GM19238 (cell line): ENCODE data around the gene TNFRSF19.

Experiments
- DNase-seq: peaks from one replicate; pipeline ENCODE4 v3.0.0; 2011; ENCODE audit warnings: low spot score; ENCODE audit not compliant: insufficient read length

Gene TNFRSF19

DNA sequence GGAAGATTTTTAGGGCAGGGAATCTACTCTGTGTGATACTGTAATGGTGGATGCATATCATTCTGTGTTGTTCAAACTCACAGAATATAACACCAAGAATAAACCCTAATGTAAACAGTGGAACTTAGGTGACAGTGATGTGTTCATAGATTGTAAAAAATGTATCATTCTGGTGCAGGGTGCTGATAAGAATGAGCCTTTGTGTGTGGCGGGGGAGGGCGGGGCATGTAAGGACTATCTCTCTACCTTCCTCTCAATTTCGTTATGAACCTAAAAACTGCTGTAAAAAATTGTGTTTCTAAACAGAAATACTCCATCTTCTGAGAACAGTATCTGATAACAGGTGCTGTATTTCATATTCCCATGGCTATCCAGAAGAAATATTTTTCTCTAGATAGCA lies 35.6 kb downstream of the TNFRSF19 start:
- DNase-seq = no peak

DNA sequence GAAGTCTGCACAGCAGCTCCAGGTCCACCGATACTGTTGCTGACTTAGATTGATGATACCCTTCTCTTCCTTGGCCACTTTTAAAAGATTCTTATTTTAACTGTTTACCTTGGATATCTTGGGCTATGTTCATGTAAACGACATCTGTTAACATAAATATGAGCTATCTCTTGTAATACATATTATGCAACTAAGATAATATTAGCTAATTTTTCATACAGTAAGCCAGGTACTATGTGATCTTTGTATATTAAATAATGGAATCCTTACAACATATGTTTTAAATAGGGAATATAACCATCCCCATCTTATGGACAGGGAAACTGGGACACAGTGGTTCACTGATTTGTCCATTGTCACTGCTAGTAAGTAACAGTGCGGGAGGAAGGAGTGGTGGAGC lies 37.9 kb downstream of the TNFRSF19 start:
- no peak for DNase-seq

- no peak for DNase-seq
Measured at GRCh38 chr13:23608701-23609413, 38.6 kb downstream of the TNFRSF19 start.

DNA sequence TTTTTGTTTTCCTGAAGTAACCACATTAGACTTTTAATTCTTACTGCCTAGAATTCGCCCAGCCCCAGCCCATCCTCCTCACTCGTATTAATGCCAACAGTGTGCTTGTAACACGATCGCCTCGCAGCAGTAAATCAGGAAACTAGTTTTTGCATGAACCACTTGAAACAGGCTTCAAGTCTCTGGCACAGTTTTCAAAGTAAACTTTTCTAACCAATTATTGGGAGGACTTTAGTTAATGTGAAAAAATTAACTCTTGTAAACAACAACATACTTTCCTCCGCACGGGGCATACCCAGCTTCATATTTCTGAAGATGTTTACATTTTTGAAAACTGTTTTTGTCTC lies 39.2 kb downstream of the TNFRSF19 start:
- no peak for DNase-seq

DNA sequence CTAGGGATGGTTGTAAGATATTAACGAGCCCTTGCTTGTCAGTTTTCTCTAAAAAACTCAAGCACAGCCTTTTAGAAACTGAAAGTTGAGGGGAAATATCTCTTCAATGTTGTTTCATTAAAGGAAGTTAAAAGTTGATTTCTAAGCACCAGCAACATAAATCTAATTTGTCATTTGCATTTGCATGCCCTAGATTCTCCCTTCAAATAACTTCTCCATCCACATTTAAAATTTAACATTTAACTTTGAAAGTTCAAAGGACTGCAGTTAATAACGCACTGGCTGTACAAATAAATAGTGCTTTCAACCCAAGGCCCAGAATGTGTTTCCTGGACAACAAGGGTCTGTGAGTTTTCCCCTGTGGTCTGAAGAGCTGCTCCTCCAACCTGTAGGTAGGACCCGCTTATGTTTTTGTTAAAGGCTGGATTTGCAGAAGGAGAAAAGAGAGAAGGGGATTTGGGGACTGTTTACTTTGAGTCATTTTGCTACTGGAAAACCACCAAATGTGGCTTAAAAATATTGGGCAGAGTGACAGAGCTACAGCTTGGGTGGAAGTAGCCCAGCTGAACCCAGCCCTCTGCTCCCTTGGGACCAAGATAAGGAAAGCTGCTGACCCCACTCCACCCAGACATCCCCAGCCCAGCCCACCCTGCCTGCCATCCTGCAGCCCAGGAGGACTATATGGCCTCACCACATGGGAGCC lies 39.8 kb downstream of the TNFRSF19 start:
- no peak for DNase-seq

DNA sequence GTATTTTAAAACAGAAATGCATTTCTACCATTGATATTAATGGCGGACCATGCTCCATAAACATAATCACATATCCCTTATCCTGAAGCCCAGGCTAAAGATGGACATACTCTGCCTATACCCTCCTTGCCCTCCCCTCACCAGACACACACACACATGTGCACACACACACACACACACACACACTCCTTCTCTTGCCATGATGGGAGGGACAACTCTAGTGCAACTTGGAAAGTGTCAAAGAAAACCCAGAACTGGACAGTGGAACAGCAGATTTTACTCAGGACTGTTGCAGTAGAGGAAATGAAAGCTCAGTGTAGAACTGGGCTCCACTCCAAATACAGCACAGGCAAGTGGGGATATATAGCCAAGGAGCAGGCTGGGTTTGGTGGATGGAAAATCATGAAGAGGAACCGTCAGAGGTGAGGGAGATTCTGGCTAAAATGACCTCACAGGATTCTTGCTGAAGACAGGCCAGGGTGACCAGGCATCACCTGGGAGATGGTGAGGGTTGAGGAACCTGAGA lies 40.8 kb downstream of the TNFRSF19 start:
- no peak for DNase-seq

DNA sequence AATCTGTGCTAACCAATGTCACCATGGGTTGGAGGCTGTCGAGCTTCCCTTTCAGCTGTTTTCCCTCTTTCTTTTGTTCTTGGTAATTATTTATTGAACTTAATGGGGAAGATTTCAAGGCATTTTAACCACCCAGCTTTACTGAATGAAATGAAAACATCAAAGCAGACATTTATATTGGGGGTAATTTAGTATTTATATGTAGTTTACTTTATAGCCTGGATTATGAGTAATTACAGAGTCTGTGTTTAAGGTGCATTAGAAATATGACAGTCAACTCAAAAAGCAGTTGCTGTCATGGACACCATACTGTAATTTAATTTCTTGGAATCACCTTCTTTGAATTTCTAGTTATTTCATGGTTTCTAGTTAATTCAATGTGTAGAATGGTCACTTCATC lies 42.0 kb downstream of the TNFRSF19 start:
- DNase-seq = no peak

- DNase-seq = no peak
Measured at GRCh38 chr13:23612731-23613130, 42.5 kb downstream of the TNFRSF19 start.

GRCh38 chr13:23613596-23613995 lies 43.4 kb downstream of the TNFRSF19 start:
- DNase-seq = no peak

DNA sequence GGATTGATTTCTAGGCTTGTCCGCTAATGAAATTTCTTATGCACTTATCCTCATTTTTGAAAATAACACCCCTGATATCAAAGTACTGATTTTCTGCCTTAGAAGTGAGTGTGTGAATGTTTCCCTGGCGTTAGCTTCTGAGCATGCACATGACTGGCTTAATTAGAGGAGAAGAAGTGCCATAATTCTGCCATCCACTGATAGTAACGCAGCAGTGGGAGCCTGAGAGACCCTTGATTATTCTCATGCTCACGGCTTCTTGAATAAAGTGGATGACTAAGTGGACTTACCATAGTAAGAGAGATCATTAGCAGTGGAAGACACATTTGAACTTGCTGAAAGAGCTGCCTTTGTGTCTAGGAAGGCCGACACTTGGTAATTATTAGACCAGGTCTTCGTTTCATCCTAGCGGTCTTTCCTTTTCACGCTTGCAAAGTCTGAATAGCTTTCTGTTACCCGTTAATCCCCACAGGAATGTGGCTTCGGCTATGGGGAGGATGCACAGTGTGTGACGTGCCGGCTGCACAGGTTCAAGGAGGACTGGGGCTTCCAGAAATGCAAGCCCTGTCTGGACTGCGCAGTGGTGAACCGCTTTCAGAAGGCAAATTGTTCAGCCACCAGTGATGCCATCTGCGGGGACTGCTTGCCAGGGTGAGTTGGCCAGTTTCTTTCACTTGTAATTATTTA lies 45.3 kb downstream of the TNFRSF19 start:
- DNase-seq = no peak

- DNase-seq = no peak
Measured at GRCh38 chr13:23616228-23616627, 46.0 kb downstream of the TNFRSF19 start.

DNA sequence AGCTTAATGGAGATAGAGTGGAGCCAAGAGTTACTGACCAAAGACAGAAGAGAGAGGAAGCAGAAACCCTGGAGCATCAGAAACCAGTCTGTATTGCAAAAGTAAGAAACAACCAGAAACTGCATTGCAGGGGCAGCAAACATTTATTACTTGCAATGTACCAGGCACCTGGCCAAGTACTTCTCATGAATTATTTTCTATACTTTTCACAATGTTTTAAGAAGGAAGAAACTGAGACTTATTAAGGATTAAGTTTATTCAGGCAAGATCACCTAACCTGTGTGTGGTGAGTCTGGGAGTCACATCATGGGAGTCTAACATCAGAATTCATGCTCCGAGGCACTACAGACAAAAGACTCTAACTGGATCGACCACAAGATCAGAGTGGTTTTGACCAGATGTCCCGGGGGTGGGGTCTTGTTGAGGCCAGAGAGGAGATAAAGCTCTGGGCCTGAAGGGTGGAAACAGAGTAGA lies 47.4 kb downstream of the TNFRSF19 start:
- DNase-seq = no peak

- no peak for DNase-seq
Measured at GRCh38 chr13:23618341-23618740, 48.1 kb downstream of the TNFRSF19 start.

GRCh38 chr13:23619068-23619855 lies 49.0 kb downstream of the TNFRSF19 start:
- DNase-seq = no peak

- no peak for DNase-seq
Measured at GRCh38 chr13:23620211-23620610, 50.0 kb downstream of the TNFRSF19 start.

DNA sequence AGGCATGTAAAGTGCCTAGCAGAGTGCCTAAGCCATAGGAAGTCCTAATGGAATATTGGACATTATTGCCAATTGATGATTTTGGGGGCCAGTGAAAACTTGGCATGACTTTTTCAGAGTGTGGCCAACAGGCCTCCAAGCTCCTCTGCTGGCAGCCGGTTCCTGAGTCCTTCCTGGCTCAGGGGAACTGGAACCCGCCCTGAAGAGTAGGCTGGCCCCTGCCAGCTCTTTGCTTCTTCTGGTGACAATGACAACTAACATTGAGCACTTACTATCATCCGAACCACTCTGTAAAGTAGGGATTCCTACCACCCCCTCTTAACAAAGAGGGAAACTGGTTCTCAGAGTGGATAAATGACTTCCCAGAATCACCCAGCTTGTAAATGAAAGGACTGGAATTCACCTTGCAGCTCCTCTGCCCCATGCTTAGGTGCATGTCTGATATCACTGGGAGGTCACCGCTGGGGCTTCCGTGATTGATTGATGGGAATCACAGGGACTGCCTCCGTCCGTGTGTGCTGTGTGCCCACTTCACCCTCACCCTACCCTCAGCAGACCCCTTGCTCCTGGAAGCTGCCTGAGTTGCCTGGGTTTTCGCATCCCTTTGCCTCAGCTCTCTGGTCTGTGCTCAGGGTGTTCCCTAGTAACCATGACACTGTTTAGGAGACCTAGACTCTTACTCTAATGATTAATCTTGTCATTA lies 50.6 kb downstream of the TNFRSF19 start:
- DNase-seq = no peak

DNA sequence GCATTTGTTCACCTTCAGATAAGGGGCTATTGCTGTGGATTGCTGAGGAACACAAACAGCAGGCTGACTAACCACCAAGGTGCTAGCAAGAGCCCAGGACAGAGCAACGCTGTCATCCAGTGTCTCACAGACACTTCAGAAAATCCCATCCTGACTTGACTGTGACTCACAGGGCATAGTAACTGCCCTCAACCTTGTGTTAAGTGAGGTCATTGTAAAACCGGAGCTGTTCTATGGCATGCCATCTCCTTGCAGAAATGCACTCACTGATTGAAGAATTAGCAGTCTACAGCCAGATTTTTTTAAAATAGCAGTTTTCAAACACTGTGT lies 51.1 kb downstream of the TNFRSF19 start:
- DNase-seq = no peak

DNA sequence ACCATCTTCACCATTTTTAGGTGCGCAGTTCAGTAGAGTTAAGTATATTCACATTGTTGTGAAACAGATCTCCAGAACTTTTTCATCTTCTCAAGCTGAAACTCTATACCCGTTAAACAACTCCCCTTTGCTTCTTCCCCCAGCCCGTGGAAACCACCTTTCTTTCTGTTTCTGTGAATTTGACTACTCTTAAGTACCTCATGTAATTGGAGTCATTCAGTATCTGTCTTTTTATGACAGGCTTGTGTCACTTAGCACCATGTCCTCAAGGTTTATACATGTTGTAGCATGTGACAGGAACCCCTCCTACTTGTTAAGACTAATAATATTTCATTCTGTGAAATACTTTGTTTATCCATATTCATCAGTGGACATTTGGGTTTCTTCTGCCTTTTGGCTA lies 52.8 kb downstream of the TNFRSF19 start:
- DNase-seq = no peak

DNA sequence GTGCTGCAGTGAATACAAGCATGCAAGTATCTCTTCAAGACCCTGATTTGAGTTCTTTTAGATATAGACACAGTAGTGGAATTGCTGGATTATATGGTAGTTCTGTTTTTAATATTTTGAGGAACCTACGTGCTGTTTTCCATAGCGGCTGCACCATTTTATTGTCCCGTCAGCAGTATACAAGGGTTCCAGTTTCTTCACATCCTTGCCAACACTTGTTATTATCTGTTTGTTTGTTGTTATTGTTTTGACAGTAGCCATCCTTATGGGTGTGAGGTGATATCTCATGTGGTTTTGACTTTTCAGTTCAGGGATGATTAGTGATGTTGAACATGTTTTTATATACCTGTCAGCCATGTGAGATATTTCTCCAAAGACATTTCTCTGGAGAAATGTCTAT lies 53.2 kb downstream of the TNFRSF19 start:
- DNase-seq = no peak

GRCh38 chr13:23626700-23627099 lies 56.5 kb downstream of the TNFRSF19 start:
- DNase-seq = no peak

DNA sequence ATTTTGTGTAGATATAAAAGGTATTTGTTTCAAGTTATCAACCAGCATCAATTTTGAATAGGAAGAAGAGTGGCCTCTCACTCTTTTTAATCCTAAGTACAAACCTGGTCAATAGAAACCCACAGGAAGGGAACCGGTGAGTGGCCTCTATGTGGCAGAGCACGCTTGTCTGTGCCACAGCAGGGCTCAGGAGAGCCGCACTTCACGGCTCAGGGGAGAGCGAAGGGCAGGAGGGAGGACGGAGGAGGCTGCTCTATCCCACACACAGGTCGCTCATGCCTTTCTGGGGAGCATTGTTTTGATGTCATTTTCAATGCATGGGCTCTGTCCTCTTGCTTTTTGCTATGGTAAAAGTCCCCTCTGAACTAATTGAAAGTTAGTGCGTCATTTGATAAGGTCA lies 57.2 kb downstream of the TNFRSF19 start:
- no peak for DNase-seq
